AG04450 (cell line): ENCODE measurements around the gene NUTM2B. TPM values are rescaled to one million over a fixed set of nuclear protein-coding genes. Genes with fewer than 3 reads are reported as not detected.
"Not testable (repeated sequence)": the region's sequence is repeated elsewhere in the genome, so short reads cannot be mapped to it uniquely, and the experiment has no call there.

ENCODE experiments used
- CTCF ChIA-PET: fragments of 300-600, 350-600 bp; formaldehyde crosslinking; extraction: SDS; loops from one replicate; lab custom pipeline; 2022; ENCODE audit warnings: antibody characterized with exemption, inconsistent platforms; lab: Charles Lee
- POLR2A ChIA-PET: fragments of 350-600 bp; formaldehyde crosslinking; extraction: SDS; loops from one replicate; lab custom pipeline; 2021; ENCODE audit warnings: antibody characterized with exemption, inconsistent platforms; lab: Yijun Ruan, JAX
- DNase-seq: peaks from one replicate; pipeline ENCODE4 v3.0.0-alpha.2; 2011; ENCODE audit warnings: low read depth, low spot score
- H3K27ac ChIP-seq: one replicate; pipeline ENCODE4 v1.5.1; 2012; ENCODE audit warnings: low read depth, low read length, control low read depth
- H3K27me3 ChIP-seq: one replicate; pipeline ENCODE4 v1.6.0; 2012; ENCODE audit warnings: low read length; ENCODE audit not compliant: control insufficient read depth, insufficient read depth
- H3K4me3 ChIP-seq: 2 replicates; pipeline ENCODE4 v1.5.1; 2011; ENCODE audit warnings: mild to moderate bottlenecking, low read depth, low read length, control low read depth
- H3K9me3 ChIP-seq: 2 replicates; pipeline ENCODE4 v1.5.1; 2012; ENCODE audit warnings: low read length; ENCODE audit not compliant: control insufficient read depth, insufficient read depth
- polyA minus RNA-seq: library from RNA; depleted of rRNA, polyadenylated mRNA; stranded (reverse); fragments of >200 nt; gene quantifications from 2 replicates; pipeline ENCODE4 v1.2.3, GENCODE V29; 2011; rRNA and poly(A)+ RNA removed
- polyA plus RNA-seq: library from polyadenylated mRNA; depleted of rRNA; stranded (reverse); fragments of >200 nt; gene quantifications from 2 replicates; pipeline ENCODE4 v1.2.3, GENCODE V29; 2011; rRNA removed

Gene NUTM2B, protein sequence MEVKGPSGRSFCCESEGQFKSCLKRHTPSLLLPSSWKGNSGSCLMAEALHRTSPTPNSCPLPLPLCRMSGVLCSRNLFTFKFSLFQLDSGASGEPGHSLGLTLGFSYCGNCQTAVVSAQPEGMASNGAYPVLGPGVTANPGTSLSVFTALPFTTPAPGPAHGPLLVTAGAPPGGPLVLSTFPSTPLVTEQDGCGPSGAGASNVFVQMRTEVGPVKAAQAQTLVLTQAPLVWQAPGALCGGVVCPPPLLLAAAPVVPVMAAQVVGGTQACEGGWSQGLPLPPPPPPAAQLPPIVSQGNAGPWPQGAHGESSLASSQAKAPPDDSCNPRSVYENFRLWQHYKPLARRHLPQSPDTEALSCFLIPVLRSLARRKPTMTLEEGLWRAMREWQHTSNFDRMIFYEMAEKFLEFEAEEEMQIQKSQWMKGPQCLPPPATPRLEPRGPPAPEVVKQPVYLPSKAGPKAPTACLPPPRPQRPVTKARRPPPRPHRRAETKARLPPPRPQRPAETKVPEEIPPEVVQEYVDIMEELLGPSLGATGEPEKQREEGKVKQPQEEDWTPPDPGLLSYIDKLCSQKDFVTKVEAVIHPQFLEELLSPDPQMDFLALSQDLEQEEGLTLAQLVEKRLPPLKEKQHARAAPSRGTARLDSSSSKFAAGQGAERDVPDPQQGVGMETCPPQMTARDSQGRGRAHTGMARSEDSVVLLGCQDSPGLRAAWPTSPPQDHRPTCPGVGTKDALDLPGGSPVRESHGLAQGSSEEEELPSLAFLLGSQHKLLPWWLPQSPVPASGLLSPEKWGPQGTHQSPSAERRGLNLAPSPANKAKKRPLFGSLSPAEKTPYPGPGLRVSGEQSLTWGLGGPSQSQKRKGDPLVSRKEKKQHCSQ
- polyA plus RNA-seq = 0.11 TPM in 1 of 2 replicates, not detected in the other
- not detected in 2 replicates for polyA minus RNA-seq

- DNase-seq, POLR2A ChIA-PET, H3K27ac ChIP-seq, H3K9me3 ChIP-seq, H3K27me3 ChIP-seq, CTCF ChIA-PET, H3K4me3 ChIP-seq: not testable (repeated sequence)
These were observed at the start of gene NUTM2B for GRCh38 chr10:79702927-79703326. TSS of gene NUTM2B (plus strand) at chr10:79703227. CDS start at chr10:79703610, 383 bp downstream.

GRCh38 chr10:79663287-79663686 lies 39.7 kb upstream of the NUTM2B start:
- CTCF ChIA-PET, DNase-seq, H3K4me3 ChIP-seq, H3K9me3 ChIP-seq, H3K27ac ChIP-seq, H3K27me3 ChIP-seq, POLR2A ChIA-PET: not testable (repeated sequence)

GRCh38 chr10:79664686-79665085 lies 38.3 kb upstream of the NUTM2B start:
- POLR2A ChIA-PET, CTCF ChIA-PET, H3K27me3 ChIP-seq, DNase-seq, H3K27ac ChIP-seq, H3K4me3 ChIP-seq, H3K9me3 ChIP-seq: not testable (repeated sequence)

DNA sequence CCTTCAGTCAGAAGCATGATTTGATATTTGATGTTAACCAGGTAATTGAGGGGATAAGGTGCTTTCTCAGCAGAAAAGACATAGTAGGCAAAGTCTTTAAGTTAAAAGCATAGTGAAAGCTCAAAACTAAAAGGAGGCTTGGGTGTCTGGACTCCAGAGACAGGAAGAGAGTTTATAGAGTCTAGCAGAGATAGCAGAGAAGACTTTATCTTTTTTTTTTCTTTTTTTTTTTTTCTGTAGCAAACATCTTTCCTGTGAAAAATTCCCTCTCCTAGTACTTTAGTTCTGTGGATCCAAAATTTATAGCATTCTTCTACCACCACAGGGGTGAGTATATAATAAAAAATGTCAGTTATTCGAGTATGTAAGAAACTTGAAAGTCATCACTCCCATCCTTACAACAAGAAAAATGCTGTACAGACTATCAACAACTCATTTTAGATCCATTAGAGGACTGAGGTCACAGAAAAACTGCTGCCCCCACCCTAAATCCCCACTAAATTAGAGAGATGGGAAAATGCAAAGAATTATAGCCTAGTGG lies 33.7 kb upstream of the NUTM2B start:
- H3K27ac ChIP-seq, H3K27me3 ChIP-seq, CTCF ChIA-PET, DNase-seq, POLR2A ChIA-PET, H3K4me3 ChIP-seq, H3K9me3 ChIP-seq: not testable (repeated sequence)

GRCh38 chr10:79674878-79675277 lies 28.1 kb upstream of the NUTM2B start:
- H3K27me3 ChIP-seq, DNase-seq, CTCF ChIA-PET, POLR2A ChIA-PET, H3K27ac ChIP-seq, H3K4me3 ChIP-seq, H3K9me3 ChIP-seq: not testable (repeated sequence)

- H3K4me3 ChIP-seq, DNase-seq, H3K27me3 ChIP-seq, H3K27ac ChIP-seq, CTCF ChIA-PET, H3K9me3 ChIP-seq, POLR2A ChIA-PET: not testable (repeated sequence)
These were observed 19.8 kb upstream of the NUTM2B start for GRCh38 chr10:79683026-79683883.

- DNase-seq, H3K27ac ChIP-seq, H3K4me3 ChIP-seq, H3K27me3 ChIP-seq, H3K9me3 ChIP-seq, POLR2A ChIA-PET, CTCF ChIA-PET: not testable (repeated sequence)
These were observed 18.9 kb upstream of the NUTM2B start for GRCh38 chr10:79683884-79684720.
